Neural progenitor cell (in vitro differentiated cells): Measurements from ENCODE around the gene PLEKHA7. TPM values are rescaled to one million over a fixed set of nuclear protein-coding genes. Genes with fewer than 3 reads are reported as not detected.

Experiments
- DNase-seq: peaks from one replicate; pipeline ENCODE4 v3.0.0-alpha.2; 2016; ENCODE audit warnings: low spot score
- H2AFZ ChIP-seq: fragments of 200-600 bp; sonication (generic); replicated peaks from 2 replicates; pipeline ENCODE4 v1.6.1; 2016; ENCODE audit warnings: antibody characterized with exemption
- H3F3A ChIP-seq: fragments of 200-600 bp; sonication (generic); 2 replicates; pipeline ENCODE4 v1.6.1; 2016; ENCODE audit warnings: antibody characterized with exemption, low read depth
- H3K27ac ChIP-seq: fragments of 200-600 bp; sonication (generic); 2 replicates; pipeline ENCODE4 v1.5.1; 2016; ENCODE audit warnings: mild to moderate bottlenecking
- H3K27me3 ChIP-seq: fragments of 200-600 bp; sonication (generic); 2 replicates; pipeline ENCODE4 v1.6.1; 2016; ENCODE audit warnings: mild to moderate bottlenecking, moderate library complexity
- H3K36me3 ChIP-seq: fragments of 200-600 bp; sonication (generic); 2 replicates; pipeline ENCODE4 v1.5.1; 2016
- H3K4me1 ChIP-seq: fragments of 200-600 bp; sonication (generic); 2 replicates; pipeline ENCODE4 v1.6.1; 2016; ENCODE audit warnings: mixed run types
- H3K4me2 ChIP-seq: fragments of 200-600 bp; sonication (generic); 2 replicates; pipeline ENCODE4 v1.6.1; 2016
- H3K4me3 ChIP-seq: fragments of 200-600 bp; sonication (generic); 2 replicates; pipeline ENCODE4 v1.5.1; 2016
- H3K79me2 ChIP-seq: fragments of 200-600 bp; sonication (generic); 2 replicates; pipeline ENCODE4 v1.6.1; 2016; ENCODE audit warnings: low read depth
- H3K9ac ChIP-seq: fragments of 200-600 bp; sonication (generic); 2 replicates; pipeline ENCODE4 v1.6.1; 2016
- H3K9me3 ChIP-seq: fragments of 200-600 bp; sonication (generic); 2 replicates; pipeline ENCODE4 v1.5.1; 2016; ENCODE audit warnings: low read depth
- H4K20me1 ChIP-seq: fragments of 200-600 bp; sonication (generic); 2 replicates; pipeline ENCODE4 v1.6.1; 2016; ENCODE audit warnings: low read depth
- H3K27ac Mint-ChIP-seq: 3 replicates; pipeline ENCODE4 v1.8.0; 2021; ENCODE audit warnings: mixed read lengths
- H3K27me3 Mint-ChIP-seq: 2 replicates; pipeline ENCODE4 v1.8.0; 2022; ENCODE audit warnings: low read depth, mild to moderate bottlenecking, inconsistent platforms, moderate library complexity, mixed read lengths; ENCODE audit not compliant: insufficient read depth
- H3K36me3 Mint-ChIP-seq: 3 replicates; pipeline ENCODE4 v1.8.0; 2021; ENCODE audit warnings: mixed read lengths
- H3K4me1 Mint-ChIP-seq: 3 replicates; pipeline ENCODE4 v1.8.0; 2021; ENCODE audit warnings: mixed read lengths
- H3K4me3 Mint-ChIP-seq: 3 replicates; pipeline ENCODE4 v1.8.0; 2021; ENCODE audit warnings: mild to moderate bottlenecking, moderate library complexity, mixed read lengths
- H3K9me3 Mint-ChIP-seq: 3 replicates; pipeline ENCODE4 v1.8.0; 2020; ENCODE audit warnings: mixed read lengths
- CTCF ChIP-seq: fragments of 200-600 bp; sonication (generic); IDR thresholded peaks from 2 replicates; pipeline ENCODE4 v1.5.1; 2017; ENCODE audit warnings: antibody characterized with exemption, mild to moderate bottlenecking
- EZH2 ChIP-seq: fragments of 200-600 bp; sonication (generic); IDR thresholded peaks from 2 replicates; pipeline ENCODE4 v1.6.1; 2017; ENCODE audit warnings: antibody characterized with exemption, mild to moderate bottlenecking, moderate library complexity
- EZH2phosphoT487 ChIP-seq: fragments of 200-600 bp; sonication (generic); IDR thresholded peaks from 2 replicates; pipeline ENCODE4 v1.6.1; 2017; ENCODE audit warnings: antibody characterized with exemption
- total RNA-seq: library from RNA; depleted of rRNA; stranded (reverse); fragments of >200 nt; gene quantifications from 2 replicates; pipeline ENCODE4 v1.2.3, GENCODE V29; 2015; ENCODE audit warnings: low replicate concordance

PLEKHA7 gene
- total RNA-seq, 1 donor from 2014 or later, result 20.3 TPM

- H3K9ac ChIP-seq, result no peak overlapping the region
- H3K27ac ChIP-seq, result no peak overlapping the region
- Mint-ChIP-seq H3K36me3 (peaks cover 17% of the 10 kb centered on the region), H3K4me1 (peaks cover 49% of the 10 kb centered on the region), H3K27me3 (peaks cover 11% of the 10 kb centered on the region), H3K4me3 (no peak overlapping the region), H3K9me3 (no peaks in the 10 kb centered on the region), H3K27ac (no peak overlapping the region)
- no peak overlapping the region for H3K4me2 ChIP-seq
- H3K4me3 ChIP-seq, result no peak overlapping the region
- H2AFZ ChIP-seq, result no peak overlapping the region
- no peaks in the 10 kb centered on the region for H3K9me3 ChIP-seq
- H3K27me3 ChIP-seq, result no peaks in the 10 kb centered on the region
- TF ChIP-seq CTCF, result no peak
- no peak for TF ChIP-seq EZH2phosphoT487
- no peak for TF ChIP-seq EZH2
- no peaks in the 10 kb centered on the region for H3F3A ChIP-seq
- peaks cover 20% of the 10 kb centered on the region for H3K4me1 ChIP-seq
- DNase-seq, result no peak
- H4K20me1 ChIP-seq, result no peaks in the 10 kb centered on the region
- no peaks in the 10 kb centered on the region for H3K36me3 ChIP-seq
- H3K79me2 ChIP-seq, result no peaks in the 10 kb centered on the region
Observed at GRCh38 chr11:16777613-16777975, 236.6 kb downstream of the PLEKHA7 start.

GRCh38 chr11:16776711-16777612, 237.3 kb downstream of the PLEKHA7 start:
- DNase-seq, result no peak
- H3K4me2 ChIP-seq, result no peak overlapping the region
- no peaks in the 10 kb centered on the region for H3K36me3 ChIP-seq
- H3K9me3 ChIP-seq, result no peaks in the 10 kb centered on the region
- H3K4me1 ChIP-seq, result peaks cover 20% of the 10 kb centered on the region
- no peaks in the 10 kb centered on the region for H4K20me1 ChIP-seq
- no peaks in the 10 kb centered on the region for H3F3A ChIP-seq
- no peaks in the 10 kb centered on the region for H3K27me3 ChIP-seq
- Mint-ChIP-seq H3K27ac (peak overlapping the region; percentile 78), H3K9me3 (no peaks in the 10 kb centered on the region), H3K36me3 (peaks cover 15% of the 10 kb centered on the region), H3K27me3 (peaks cover 8% of the 10 kb centered on the region), H3K4me1 (peaks cover 44% of the 10 kb centered on the region), H3K4me3 (no peak overlapping the region)
- no peaks in the 10 kb centered on the region for H3K79me2 ChIP-seq
- H3K27ac ChIP-seq, result no peak overlapping the region
- TF ChIP-seq CTCF, result no peak
- TF ChIP-seq EZH2, result no peak
- no peak for TF ChIP-seq EZH2phosphoT487
- H2AFZ ChIP-seq, result no peak overlapping the region
- H3K4me3 ChIP-seq, result no peak overlapping the region
- no peak overlapping the region for H3K9ac ChIP-seq

DNA sequence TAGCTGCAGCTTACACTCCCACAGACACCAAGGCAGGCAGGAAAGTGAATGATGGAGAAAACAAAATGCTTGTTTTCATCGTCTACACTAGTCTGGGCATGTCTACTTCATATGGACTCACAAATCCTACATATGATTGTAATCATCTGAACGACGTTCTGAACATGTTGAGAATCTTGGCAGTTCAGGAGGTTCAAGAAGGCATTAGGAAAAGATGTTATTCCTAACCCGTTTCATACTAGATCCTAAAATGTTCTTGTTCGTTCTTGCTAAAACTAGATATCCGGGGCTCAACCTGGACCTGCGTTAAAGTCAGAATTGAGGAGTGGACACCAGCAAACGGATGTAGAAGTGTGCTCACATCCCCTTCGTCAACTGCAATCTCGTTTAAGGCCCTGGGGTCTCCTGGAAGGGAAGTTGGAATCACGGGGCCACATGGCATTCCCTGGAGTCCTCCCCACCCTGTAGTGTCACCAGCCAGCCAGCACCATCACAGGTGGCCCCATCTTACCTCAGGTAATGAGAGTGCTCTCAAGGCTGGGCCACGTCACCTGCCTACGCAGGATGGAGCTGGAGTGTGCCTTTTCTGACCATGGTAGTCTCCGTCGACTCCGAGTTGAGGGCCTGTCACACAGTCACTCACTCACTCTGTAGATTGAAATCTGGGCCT, 238.5 kb downstream of the PLEKHA7 start:
- Histone ChIP-seq H3K4me3 (no peak overlapping the region), H2AFZ (peak overlapping the region; percentile 6)

More for the DNA sequence above, 238.5 kb downstream of the PLEKHA7 start:
- no peak for DNase-seq
- H3K4me2 ChIP-seq, result no peak overlapping the region
- H3K36me3 ChIP-seq, result no peaks in the 10 kb centered on the region
- Mint-ChIP-seq H3K4me3 (no peak overlapping the region), H3K9me3 (no peaks in the 10 kb centered on the region), H3K27ac (no peak overlapping the region), H3K4me1 (peaks cover 41% of the 10 kb centered on the region), H3K36me3 (peaks cover 12% of the 10 kb centered on the region), H3K27me3 (peaks cover 8% of the 10 kb centered on the region)
- peaks cover 20% of the 10 kb centered on the region for H3K4me1 ChIP-seq
- H3K79me2 ChIP-seq, result no peaks in the 10 kb centered on the region
- no peak overlapping the region for H3K27ac ChIP-seq
- H3F3A ChIP-seq, result no peaks in the 10 kb centered on the region
- no peaks in the 10 kb centered on the region for H3K9me3 ChIP-seq
- H3K9ac ChIP-seq, result no peak overlapping the region
- no peaks in the 10 kb centered on the region for H4K20me1 ChIP-seq
- TF ChIP-seq EZH2phosphoT487 (no peak), EZH2 (no peak), CTCF (no peak)
- no peaks in the 10 kb centered on the region for H3K27me3 ChIP-seq
